Measurements from ENCODE around the gene IFT81. TPM values are rescaled to one million over a fixed set of nuclear protein-coding genes. Genes with fewer than 3 reads are reported as not detected.

The IFT81 gene
- total RNA-seq, 1 donor from 2014 or later: 4.3 TPM

- ChIA-PET CTCF (no interaction called here), POLR2A (no interaction called here)
- DNase-seq: no peak
- no peak overlapping the region for H3K4me3 Mint-ChIP-seq
- H3K9me3 Mint-ChIP-seq: no peaks in the 10 kb centered on the region
- H3K36me3 Mint-ChIP-seq (ENCODE audit: low read depth): no peaks in the 10 kb centered on the region
- no peaks in the 10 kb centered on the region for H3K27me3 Mint-ChIP-seq
- H3K4me1 Mint-ChIP-seq: no peaks in the 10 kb centered on the region
- TF ChIP-seq CTCF (IDR thresholded peaks at IDR 0.05): no peak
- intact Hi-C loops (cut with micrococcal nuclease): no loop called here
- no peak overlapping the region for H3K27ac Mint-ChIP-seq
- no peak for ATAC-seq (ENCODE audit: low read depth)
Observed at GRCh38 chr12:110176745-110177144, 52.6 kb downstream of the IFT81 start.

DNA sequence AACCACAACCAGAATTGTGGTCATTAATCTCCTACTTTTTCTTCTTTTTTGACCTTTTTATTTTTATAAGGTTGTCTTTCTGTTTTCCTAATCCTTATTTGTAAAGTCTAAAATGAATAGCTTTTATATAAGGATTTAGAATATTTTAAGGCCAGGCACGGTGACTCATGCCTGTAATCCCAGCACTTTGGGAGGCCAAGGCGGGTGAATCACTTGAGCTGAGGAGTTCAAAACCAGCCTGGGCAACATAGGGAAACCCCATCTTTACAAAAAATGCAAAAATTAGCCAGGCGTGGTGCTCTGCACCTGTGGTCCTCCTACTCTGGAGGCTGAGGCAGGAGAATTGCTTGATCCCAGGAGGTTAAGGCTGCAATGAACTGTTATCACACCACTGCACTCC, 55.1 kb downstream of the IFT81 start:
- no peak overlapping the region for H3K27ac Mint-ChIP-seq
- CTCF ChIA-PET: no interaction called here

GRCh38 chr12:110180591-110181005, 56.4 kb downstream of the IFT81 start:
- Mint-ChIP-seq H3K27me3 (no peaks in the 10 kb centered on the region), H3K4me1 (no peaks in the 10 kb centered on the region), H3K9me3 (no peaks in the 10 kb centered on the region), H3K27ac (no peak overlapping the region), H3K4me3 (no peak overlapping the region), H3K36me3 (ENCODE audit: low read depth) (no peaks in the 10 kb centered on the region)
- ChIA-PET CTCF (no interaction called here), POLR2A (no interaction called here)
- DNase-seq (no peak), ATAC-seq (ENCODE audit: low read depth) (no peak)
- intact Hi-C loops (cut with micrococcal nuclease): no loop called here
- no peak for TF ChIP-seq CTCF (IDR thresholded peaks at IDR 0.05)

More for the DNA sequence above, 55.1 kb downstream of the IFT81 start:
- ATAC-seq (ENCODE audit: low read depth) (peak; percentile 42), DNase-seq (no peak)
- no peak for TF ChIP-seq CTCF (IDR thresholded peaks at IDR 0.05)
- no peaks in the 10 kb centered on the region for H3K9me3 Mint-ChIP-seq
- POLR2A ChIA-PET: no interaction called here
- no peaks in the 10 kb centered on the region for H3K27me3 Mint-ChIP-seq
- no peaks in the 10 kb centered on the region for H3K36me3 Mint-ChIP-seq (ENCODE audit: low read depth)
- intact Hi-C loops (cut with micrococcal nuclease): no loop called here
- no peaks in the 10 kb centered on the region for H3K4me1 Mint-ChIP-seq
- H3K4me3 Mint-ChIP-seq: no peak overlapping the region

- Mint-ChIP-seq H3K4me1 (no peaks in the 10 kb centered on the region), H3K36me3 (ENCODE audit: low read depth) (peaks cover 4% of the 10 kb centered on the region), H3K4me3 (no peak overlapping the region), H3K9me3 (peaks cover 9% of the 10 kb centered on the region), H3K27ac (no peak overlapping the region), H3K27me3 (no peaks in the 10 kb centered on the region)
- no peak for TF ChIP-seq CTCF (IDR thresholded peaks at IDR 0.05)
- ChIA-PET POLR2A (no interaction called here), CTCF (no interaction called here)
- DNase-seq (no peak), ATAC-seq (ENCODE audit: low read depth) (no peak)
- intact Hi-C loops (cut with micrococcal nuclease): no loop called here
Observed at GRCh38 chr12:110182281-110182680, 58.1 kb downstream of the IFT81 start.

DNA sequence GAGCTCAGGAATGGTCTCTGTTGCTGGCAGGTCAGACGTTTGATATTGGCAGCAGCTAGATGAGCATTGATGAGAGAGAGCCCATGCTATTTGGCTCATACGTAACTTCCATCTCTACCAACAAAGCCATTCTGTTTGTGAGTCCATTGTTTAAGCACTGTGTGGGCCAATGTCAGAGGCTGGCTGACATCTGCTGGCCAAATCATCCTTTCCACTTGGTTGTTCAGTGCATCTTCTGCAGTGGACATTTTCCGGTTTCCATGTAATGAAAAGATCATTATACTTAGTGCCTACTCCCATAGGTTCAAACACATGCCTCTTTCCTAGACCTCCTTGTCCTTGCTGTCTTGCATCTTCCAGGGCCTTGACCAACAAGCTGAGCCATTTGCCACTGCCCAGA, 59.2 kb downstream of the IFT81 start:
- intact Hi-C loops (cut with micrococcal nuclease): no loop called here
- CTCF ChIA-PET: no interaction called here

More for the DNA sequence above, 59.2 kb downstream of the IFT81 start:
- ATAC-seq (ENCODE audit: low read depth) (no peak), DNase-seq (no peak)
- Mint-ChIP-seq H3K27me3 (no peaks in the 10 kb centered on the region), H3K4me1 (no peaks in the 10 kb centered on the region), H3K9me3 (peaks cover 9% of the 10 kb centered on the region), H3K27ac (no peak overlapping the region), H3K36me3 (ENCODE audit: low read depth) (peaks cover 4% of the 10 kb centered on the region), H3K4me3 (no peak overlapping the region)
- POLR2A ChIA-PET: interaction anchor here (0.5 kb wide), 1 partner anchor 655 kb away, joined by 3 read pairs; no protein-coding TSS in a partner anchor
- TF ChIP-seq CTCF (IDR thresholded peaks at IDR 0.05): no peak
